SK-N-SH treated with all-trans-retinoic acid at 6 μM for 48 hours (cell line): Measurements from ENCODE around the gene PLD3.
"Not testable (repeated sequence)": the region's sequence is repeated elsewhere in the genome, so short reads cannot be mapped to it uniquely, and the experiment has no call there.

Source experiments
- ARNTL ChIP-seq: fragments of 450-650 bp; formaldehyde crosslinking; IDR thresholded peaks from 2 replicates; pipeline ENCODE4 v1.5.0; 2020; ENCODE audit warnings: low read depth, mild to moderate bottlenecking, moderate library complexity, borderline replicate concordance
- CSRNP3 ChIP-seq: fragments of 250-450 bp; sonication (Bioruptor Pico); IDR thresholded peaks from 2 replicates; pipeline ENCODE4 v1.5.1; 2021; ENCODE audit warnings: mild to moderate bottlenecking, moderate library complexity
- OSR1 ChIP-seq: fragments of 250-450 bp; sonication (Bioruptor Pico); IDR thresholded peaks from 2 replicates; pipeline ENCODE4 v1.8.0; 2022; ENCODE audit warnings: moderate library complexity, mild to moderate bottlenecking, inconsistent platforms
- PATZ1 ChIP-seq: fragments of 250-450 bp; sonication (Bioruptor Pico); IDR thresholded peaks from 2 replicates; pipeline ENCODE4 v1.8.0; 2020; ENCODE audit warnings: mild to moderate bottlenecking, moderate library complexity, borderline replicate concordance
- PPARA ChIP-seq: fragments of 250-450 bp; sonication (Bioruptor Pico); IDR thresholded peaks from 2 replicates; pipeline ENCODE4 v1.5.0; 2020; ENCODE audit warnings: mild to moderate bottlenecking, borderline replicate concordance
- RARB ChIP-seq: fragments of 250-450 bp; sonication (Bioruptor Pico); IDR thresholded peaks from 2 replicates; pipeline ENCODE4 v1.8.0; 2021; ENCODE audit warnings: mild to moderate bottlenecking, moderate library complexity
- TCF4 ChIP-seq: fragments of 250-450 bp; sonication (Bioruptor Pico); IDR thresholded peaks from 2 replicates; pipeline ENCODE4 v1.8.0; 2021; ENCODE audit warnings: mild to moderate bottlenecking, moderate library complexity, borderline replicate concordance
- TOX ChIP-seq: fragments of 250-450 bp; sonication (Bioruptor Pico); IDR thresholded peaks from 2 replicates; pipeline ENCODE4 v1.8.0; 2021; ENCODE audit warnings: mild to moderate bottlenecking, moderate library complexity, borderline replicate concordance
- TSHZ2 ChIP-seq: fragments of 250-450 bp; sonication (Bioruptor Pico); IDR thresholded peaks from 2 replicates; pipeline ENCODE4 v1.5.0; 2020; ENCODE audit warnings: mild to moderate bottlenecking, moderate library complexity
- ZFP3 ChIP-seq: fragments of 250-450 bp; sonication (Bioruptor Pico); IDR thresholded peaks from 2 replicates; pipeline ENCODE4 v1.5.0; 2020; ENCODE audit warnings: mild to moderate bottlenecking, moderate library complexity
- ZNF70 ChIP-seq: fragments of 450-650 bp; formaldehyde crosslinking; IDR thresholded peaks from 2 replicates; pipeline ENCODE4 v1.5.0; 2020; ENCODE audit warnings: mild to moderate bottlenecking, moderate library complexity
- TF ChIP-seq, protein P1 (sequence below): fragments of 250-450 bp; sonication (Bioruptor Pico); IDR thresholded peaks from 2 replicates; pipeline ENCODE4 v1.8.0; 2021; ENCODE audit warnings: low read depth, mild to moderate bottlenecking, moderate library complexity, borderline replicate concordance
- TF ChIP-seq, protein P2 (sequence below): fragments of 250-450 bp; sonication (Bioruptor Pico); IDR thresholded peaks from 2 replicates; pipeline ENCODE4 v1.5.1; 2020; ENCODE audit warnings: low read depth, mild to moderate bottlenecking, moderate library complexity

- not testable (repeated sequence) for TF ChIP-seq PPARA (CRISPR knock-in tag); OSR1 (CRISPR knock-in tag); PATZ1 (CRISPR knock-in tag); ARNTL (CRISPR knock-in tag); CSRNP3 (CRISPR knock-in tag); TCF4 (CRISPR knock-in tag); TSHZ2 (CRISPR knock-in tag); RARB (CRISPR knock-in tag); ZFP3 (CRISPR knock-in tag); TOX; ZNF70 (CRISPR knock-in tag)
- TF ChIP-seq, protein P1, sequence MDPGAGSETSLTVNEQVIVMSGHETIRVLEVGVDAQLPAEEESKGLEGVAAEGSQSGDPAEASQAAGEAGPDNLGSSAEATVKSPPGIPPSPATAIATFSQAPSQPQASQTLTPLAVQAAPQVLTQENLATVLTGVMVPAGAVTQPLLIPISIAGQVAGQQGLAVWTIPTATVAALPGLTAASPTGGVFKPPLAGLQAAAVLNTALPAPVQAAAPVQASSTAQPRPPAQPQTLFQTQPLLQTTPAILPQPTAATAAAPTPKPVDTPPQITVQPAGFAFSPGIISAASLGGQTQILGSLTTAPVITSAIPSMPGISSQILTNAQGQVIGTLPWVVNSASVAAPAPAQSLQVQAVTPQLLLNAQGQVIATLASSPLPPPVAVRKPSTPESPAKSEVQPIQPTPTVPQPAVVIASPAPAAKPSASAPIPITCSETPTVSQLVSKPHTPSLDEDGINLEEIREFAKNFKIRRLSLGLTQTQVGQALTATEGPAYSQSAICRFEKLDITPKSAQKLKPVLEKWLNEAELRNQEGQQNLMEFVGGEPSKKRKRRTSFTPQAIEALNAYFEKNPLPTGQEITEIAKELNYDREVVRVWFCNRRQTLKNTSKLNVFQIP (CRISPR knock-in tag) = not testable (repeated sequence)
- TF ChIP-seq, protein P2, sequence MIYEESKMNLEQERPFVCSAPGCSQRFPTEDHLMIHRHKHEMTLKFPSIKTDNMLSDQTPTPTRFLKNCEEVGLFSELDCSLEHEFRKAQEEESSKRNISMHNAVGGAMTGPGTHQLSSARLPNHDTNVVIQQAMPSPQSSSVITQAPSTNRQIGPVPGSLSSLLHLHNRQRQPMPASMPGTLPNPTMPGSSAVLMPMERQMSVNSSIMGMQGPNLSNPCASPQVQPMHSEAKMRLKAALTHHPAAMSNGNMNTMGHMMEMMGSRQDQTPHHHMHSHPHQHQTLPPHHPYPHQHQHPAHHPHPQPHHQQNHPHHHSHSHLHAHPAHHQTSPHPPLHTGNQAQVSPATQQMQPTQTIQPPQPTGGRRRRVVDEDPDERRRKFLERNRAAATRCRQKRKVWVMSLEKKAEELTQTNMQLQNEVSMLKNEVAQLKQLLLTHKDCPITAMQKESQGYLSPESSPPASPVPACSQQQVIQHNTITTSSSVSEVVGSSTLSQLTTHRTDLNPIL (CRISPR knock-in tag) = not testable (repeated sequence)
Observed at GRCh38 chr19:40333083-40333482, 15.4 kb upstream of the PLD3 start.
